Spleen (tissue), 11 donors: ENCODE data around the gene TMEM129. TPM values are rescaled to one million over a fixed set of nuclear protein-coding genes. Genes with fewer than 3 reads are reported as not detected.
A peak's percentile ranks its signal among the peaks of the same experiment; 100 is the strongest.

Source experiments
- DNase-seq: peaks from one replicate; pipeline ENCODE4 v3.0.0-alpha.2; 2020
- H3K27ac ChIP-seq, 8 donors: fragments of 200-600 bp; sonication (generic) in 7 of 8; 1 replicate in 4 of 8; 2 replicates in 4 of 8; pipeline versions ENCODE4 v1.5.0 to v1.8.0; 2016 to 2021; ENCODE audit warnings: inconsistent platforms in 4 of 8, mild to moderate bottlenecking in 4 of 8, moderate library complexity in 1 of 8
- H3K27me3 ChIP-seq, 7 donors: fragments of 200-600 bp; sonication (generic) in 6 of 7; replicated peaks in 1 of 7; 1 replicate in 4 of 7; 2 replicates in 3 of 7; pipeline versions ENCODE4 v1.5.0 to v1.8.0; 2016 to 2021; ENCODE audit warnings: inconsistent platforms in 3 of 7, mild to moderate bottlenecking in 1 of 7
- H3K36me3 ChIP-seq, 6 donors: fragments of 200-600 bp; sonication (generic) in 5 of 6; 1 replicate in 4 of 6; 2 replicates in 2 of 6; pipeline versions ENCODE4 v1.5.0 to v1.8.0; 2016 to 2021; ENCODE audit warnings: inconsistent platforms in 2 of 6
- H3K4me1 ChIP-seq, 6 donors: fragments of 200-600 bp; sonication (generic) in 5 of 6; 1 replicate in 3 of 6; 2 replicates in 3 of 6; pipeline versions ENCODE4 v1.5.0 to v1.8.0; 2016 to 2021; ENCODE audit warnings: inconsistent platforms in 3 of 6
- H3K4me3 ChIP-seq, 8 donors: fragments of 200-600 bp; sonication (generic) in 7 of 8; 1 replicate in 4 of 8; 2 replicates in 4 of 8; pipeline versions ENCODE4 v1.5.0 to v1.8.0; 2016 to 2021; ENCODE audit warnings: inconsistent platforms in 4 of 8, mild to moderate bottlenecking in 4 of 8, moderate library complexity in 2 of 8
- H3K9me3 ChIP-seq, 8 donors: fragments of 200-600 bp; sonication (generic) in 7 of 8; 1 replicate in 4 of 8; 2 replicates in 4 of 8; pipeline versions ENCODE4 v1.5.0 to v1.8.0; 2016 to 2021; ENCODE audit warnings: inconsistent platforms in 4 of 8
- POLR2A ChIP-seq, 3 donors: fragments of 450-650 bp; IDR thresholded peaks; one replicate each; pipeline ENCODE4 v1.5.1; 2017; ENCODE audit warnings: antibody characterized with exemption in 3 of 3, mild to moderate bottlenecking in 1 of 3
- POLR2AphosphoS5 ChIP-seq, 3 donors: sonication (generic); formaldehyde crosslinking; IDR thresholded peaks; one replicate each; pipeline ENCODE4 v1.5.1; 2017; ENCODE audit warnings: antibody characterized with exemption in 3 of 3
- WGBS, 5 donors: extraction: QIAGEN DNeasy Blood & Tissue Kit in 3 of 5; methylation state at CpG; one replicate each; pipeline versions ENCODE4 v1.1.5 to v1.1.7; 2013 to 2018; 5-methylcytosine and 5-hydroxymethylcytosine counted together
- intact Hi-C: fragments of 100-400 bp; cut with DNase I; formaldehyde crosslinking; loops from one replicate; pipeline ENCODE4 v1.15.0; 2023; ENCODE audit warnings: low total_unique reads
- polyA plus RNA-seq, 3 donors: library from polyadenylated mRNA; stranded (reverse); fragments of 200-250 nt; gene quantifications; one replicate each; pipeline ENCODE4 v1.2.1, GENCODE V29; 2013
- total RNA-seq, 7 donors: library from RNA; depleted of rRNA in 3 of 7; stranded (reverse); fragments of >200 nt in 3 of 7; fragmentation: NEBNext Ultra II Directional in 4 of 7; extraction: Animal tissue kit (Norgen Biotek cat#: 25700) in 4 of 7; gene quantifications; one replicate each; pipeline versions ENCODE4 v1.1.0 to v1.2.1, GENCODE V29; 2016 to 2021
- TF ChIP-seq, protein P1 (sequence below), 11 experiments: fragments of 200-600 bp in 7 of 11; fragments of 450-650 bp in 4 of 11; sonication (generic) in 4 of 11; IDR thresholded peaks in 8 of 11; conservative IDR thresholded peaks in 3 of 11; 1 replicate in 7 of 11; 2 replicates in 4 of 11; pipeline versions ENCODE4 v1.4.0 to v1.8.0; 2016 to 2021; ENCODE audit warnings: antibody characterized with exemption in 11 of 11, inconsistent platforms in 4 of 11, mild to moderate bottlenecking in 1 of 11
- donor health status: healthy with polysubstance abuse.
- donor health status: DM: no; HTN: no; CAD: no; lungs with moderate emphysema.
- donor health status: DM: no; HTN: no; CAD: no.
- donor health status: Bipolar disorder and iron deficiency.
- donor health status: healthy.
- donor health status: DM: no; HTN: no; CAD: no.
- donor health status: DM: yes; HTN: yes; CAD: no.

TMEM129 gene
- total and polyA plus RNA-seq, 10 donors = 17.2 to 51.0 (median 32.5) TPM

DNA sequence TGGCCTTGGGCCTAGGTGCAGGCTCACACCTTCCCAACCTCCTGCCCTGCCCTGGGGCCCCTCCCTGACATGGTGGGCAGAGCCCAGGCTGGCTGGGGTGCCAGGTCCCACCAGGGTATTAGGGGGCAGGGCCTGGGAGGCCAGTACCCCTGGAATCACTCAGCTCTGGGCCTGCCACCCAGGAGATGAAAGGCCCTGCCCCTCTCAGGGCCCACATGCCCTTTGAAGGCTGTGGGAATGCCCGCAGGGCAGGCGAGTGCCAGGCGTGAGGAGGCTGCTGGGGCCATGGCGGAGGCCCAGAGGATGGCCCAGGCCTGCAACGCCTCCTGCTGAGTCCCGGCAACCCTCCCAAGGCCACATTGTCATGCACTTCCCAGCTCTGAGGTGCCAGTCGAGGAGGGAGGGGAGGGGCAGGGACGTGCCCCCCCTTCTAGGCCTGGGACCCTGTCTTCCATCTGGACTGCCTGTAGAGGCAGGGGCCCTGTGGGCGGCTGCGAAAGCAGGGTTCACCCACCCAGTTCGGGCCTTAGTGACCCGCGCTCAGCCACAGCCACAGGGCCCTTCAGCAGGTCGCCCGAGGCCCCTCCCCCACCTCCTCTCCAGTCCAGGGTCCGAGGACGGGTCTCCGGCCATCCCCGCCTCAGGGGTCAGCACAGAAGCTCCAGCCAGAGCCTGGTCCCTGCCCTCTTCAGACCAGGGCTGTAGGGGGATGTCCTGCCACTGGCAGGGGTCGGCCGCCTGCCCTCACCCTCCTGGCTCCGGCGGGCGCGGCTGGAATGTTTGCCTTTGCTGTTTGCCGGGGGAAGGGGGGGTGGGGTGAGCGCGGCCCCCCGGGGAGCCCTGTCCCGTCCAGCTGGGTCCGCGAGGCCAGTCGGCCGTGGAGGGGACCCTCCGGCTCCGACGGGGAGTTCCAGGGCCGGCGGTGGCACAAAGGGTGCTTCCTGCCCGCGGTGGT is 45.3 kb upstream of the TMEM129 start:
- Histone ChIP-seq H3K9me3 (no peaks in the 10 kb centered on the region), H3K4me1 (peaks cover 7 to 51% (median 33%) of the 10 kb centered on the region in 6 donors), H3K27me3 (peaks cover 0 to 95% (median 33%) of the 10 kb centered on the region in 7 donors), H3K27ac (no peak overlapping the region), H3K4me3 (peak overlapping the region; percentile 3 to 68 (median 29)), H3K36me3 (no peaks in the 10 kb centered on the region)
- DNase-seq = no peak
- intact Hi-C loops = no loop called here
- TF ChIP-seq POLR2A (IDR thresholded peaks at IDR 0.05) = no peak
- TF ChIP-seq POLR2AphosphoS5 (IDR thresholded peaks at IDR 0.05) = peak in 1 of 3 donors; percentile 28
- TF ChIP-seq, protein P1, sequence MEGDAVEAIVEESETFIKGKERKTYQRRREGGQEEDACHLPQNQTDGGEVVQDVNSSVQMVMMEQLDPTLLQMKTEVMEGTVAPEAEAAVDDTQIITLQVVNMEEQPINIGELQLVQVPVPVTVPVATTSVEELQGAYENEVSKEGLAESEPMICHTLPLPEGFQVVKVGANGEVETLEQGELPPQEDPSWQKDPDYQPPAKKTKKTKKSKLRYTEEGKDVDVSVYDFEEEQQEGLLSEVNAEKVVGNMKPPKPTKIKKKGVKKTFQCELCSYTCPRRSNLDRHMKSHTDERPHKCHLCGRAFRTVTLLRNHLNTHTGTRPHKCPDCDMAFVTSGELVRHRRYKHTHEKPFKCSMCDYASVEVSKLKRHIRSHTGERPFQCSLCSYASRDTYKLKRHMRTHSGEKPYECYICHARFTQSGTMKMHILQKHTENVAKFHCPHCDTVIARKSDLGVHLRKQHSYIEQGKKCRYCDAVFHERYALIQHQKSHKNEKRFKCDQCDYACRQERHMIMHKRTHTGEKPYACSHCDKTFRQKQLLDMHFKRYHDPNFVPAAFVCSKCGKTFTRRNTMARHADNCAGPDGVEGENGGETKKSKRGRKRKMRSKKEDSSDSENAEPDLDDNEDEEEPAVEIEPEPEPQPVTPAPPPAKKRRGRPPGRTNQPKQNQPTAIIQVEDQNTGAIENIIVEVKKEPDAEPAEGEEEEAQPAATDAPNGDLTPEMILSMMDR (IDR thresholded peaks at IDR 0.05 in 8 of 11, conservative IDR thresholded peaks at IDR 0.05 in 3 of 11) = no peak
- 43 to 58% (median 53%) methylated on average over 11 to 41 of the region's 41 CpGs for WGBS, 5 donors

DNA sequence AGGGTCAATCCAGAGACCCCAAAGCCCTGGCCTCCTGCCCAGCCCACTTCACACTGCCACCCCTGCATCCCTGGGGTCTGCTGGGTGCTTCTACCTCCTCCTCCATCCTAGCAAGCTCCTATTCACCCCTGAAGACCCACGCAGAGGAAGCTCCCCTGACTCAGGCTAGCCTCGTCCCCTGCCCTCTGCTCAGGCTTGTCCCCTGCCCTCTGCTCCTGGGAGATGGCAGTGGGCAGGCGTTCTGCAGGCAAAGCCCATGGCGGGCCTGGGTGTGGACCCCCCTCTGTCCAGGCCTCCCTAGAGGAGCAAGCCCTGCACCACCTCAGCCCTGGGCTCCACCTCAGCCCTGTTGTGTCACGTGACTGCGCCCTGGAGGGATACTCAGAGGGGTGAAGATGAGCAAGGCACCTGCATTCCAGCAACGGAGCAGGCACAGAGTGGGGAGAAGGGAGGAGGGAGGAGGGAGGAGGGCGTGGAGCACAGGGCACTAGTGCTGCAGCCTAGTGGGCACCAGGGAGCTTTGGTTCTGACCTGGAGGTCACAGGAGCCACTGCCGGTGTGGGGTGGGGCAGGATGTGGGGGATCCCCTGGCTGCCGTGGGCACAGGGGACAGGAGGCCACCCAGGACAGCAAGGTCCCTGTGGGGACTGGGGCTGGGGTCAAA is 44.4 kb upstream of the TMEM129 start:
- TF ChIP-seq, protein P1 (IDR thresholded peaks at IDR 0.05 in 8 of 11, conservative IDR thresholded peaks at IDR 0.05 in 3 of 11) = no peak
- no peak for TF ChIP-seq POLR2A (IDR thresholded peaks at IDR 0.05)
- TF ChIP-seq POLR2AphosphoS5 (IDR thresholded peaks at IDR 0.05) = no peak
- Histone ChIP-seq H3K4me3 (no peak overlapping the region), H3K9me3 (no peaks in the 10 kb centered on the region), H3K27ac (no peak overlapping the region), H3K27me3 (peaks cover 0 to 87% (median 30%) of the 10 kb centered on the region in 7 donors), H3K4me1 (peaks cover 7 to 55% (median 35%) of the 10 kb centered on the region in 6 donors), H3K36me3 (no peaks in the 10 kb centered on the region)
- intact Hi-C loops = no loop called here
- WGBS, 5 donors = 65 to 88% (median 71%) methylated on average over 9 to 10 of the region's 10 CpGs
- DNase-seq = no peak

DNA sequence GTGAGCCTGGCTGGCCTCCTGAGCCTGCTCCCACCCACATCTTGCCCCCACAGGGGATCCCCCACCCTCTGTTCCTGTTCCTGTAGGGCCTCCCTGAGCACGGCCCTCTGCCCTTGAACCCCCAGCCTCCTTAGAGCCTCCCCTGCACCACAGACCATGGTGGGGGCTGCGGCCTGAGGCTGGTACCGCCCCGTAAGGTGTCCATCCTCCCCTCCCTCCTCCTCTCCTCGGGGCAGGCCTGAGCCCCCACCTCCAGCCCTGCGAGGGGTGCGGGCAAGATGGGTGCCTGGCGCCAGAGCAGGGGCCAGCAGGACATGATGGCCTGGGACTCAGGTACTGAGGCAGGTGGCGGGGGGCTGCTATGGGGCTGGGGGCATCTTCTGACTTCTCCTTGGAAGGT is 43.5 kb upstream of the TMEM129 start:
- H3K4me3 ChIP-seq = no peak overlapping the region
- intact Hi-C loops = no loop called here
- H3K9me3 ChIP-seq = no peaks in the 10 kb centered on the region
- H3K27me3 ChIP-seq = peaks cover 0 to 78% (median 30%) of the 10 kb centered on the region in 7 donors
- no peak overlapping the region for H3K27ac ChIP-seq
- H3K36me3 ChIP-seq = no peaks in the 10 kb centered on the region
- TF ChIP-seq POLR2AphosphoS5 (IDR thresholded peaks at IDR 0.05) = no peak
- TF ChIP-seq, protein P1 (IDR thresholded peaks at IDR 0.05 in 8 of 11, conservative IDR thresholded peaks at IDR 0.05 in 3 of 11) = no peak
- WGBS, 5 donors = 74 to 91% (median 87%) methylated on average over 6 to 9 of the region's 9 CpGs
- DNase-seq = no peak
- H3K4me1 ChIP-seq = peaks cover 7 to 64% (median 42%) of the 10 kb centered on the region in 6 donors
